HG02938 (cell line): ENCODE results near the gene HID1.
"Not testable (repeated sequence)": the region's sequence is repeated elsewhere in the genome, so short reads cannot be mapped to it uniquely, and the experiment has no call there.

Experiments used
- ATAC-seq: cut with Tn5 transposase; IDR thresholded peaks from one replicate; pipeline ENCODE4 v1.9.1; 2021; ENCODE audit warnings: mild to moderate bottlenecking, moderate library complexity; ENCODE audit not compliant: unreplicated experiment

Gene HID1

GRCh38 chr17:74924250-74924948 is 48.2 kb downstream of the HID1 start, which contains the start of gene OTOP2:
TSS of gene OTOP2 (plus strand) at chr17:74924273. CDS start at chr17:74924633, 360 bp downstream.
- no peak for ATAC-seq

- no peak for ATAC-seq
Measured at GRCh38 chr17:74923538-74924249, 48.9 kb downstream of the HID1 start.

GRCh38 chr17:74922694-74923537 is 49.6 kb downstream of the HID1 start, which contains the start of gene USH1G:
TSS of gene USH1G (minus strand) at chr17:74923255. CDS start at chr17:74923073, 182 bp downstream.
- ATAC-seq, result no peak

- ATAC-seq, result no peak
Measured at GRCh38 chr17:74922172-74922571, 50.4 kb downstream of the HID1 start.

GRCh38 chr17:74921769-74922168 is 50.8 kb downstream of the HID1 start:
- ATAC-seq, result no peak

- no peak for ATAC-seq
Measured at GRCh38 chr17:74921026-74921681, 51.4 kb downstream of the HID1 start.

GRCh38 chr17:74920642-74921025 is 51.9 kb downstream of the HID1 start:
- no peak for ATAC-seq

GRCh38 chr17:74920306-74920620 is 52.3 kb downstream of the HID1 start:
- no peak for ATAC-seq

- no peak for ATAC-seq
Measured at GRCh38 chr17:74919440-74920305, 52.9 kb downstream of the HID1 start.

GRCh38 chr17:74918906-74919305 is 53.7 kb downstream of the HID1 start:
- no peak for ATAC-seq

- ATAC-seq, result no peak
Measured at GRCh38 chr17:74917430-74917829, 55.1 kb downstream of the HID1 start.

- ATAC-seq, result no peak
Measured at GRCh38 chr17:74916851-74917199, 55.7 kb downstream of the HID1 start.

- no peak for ATAC-seq
Measured at GRCh38 chr17:74916136-74916850, 56.3 kb downstream of the HID1 start.

- ATAC-seq, result not testable (repeated sequence)
Measured at GRCh38 chr17:74911423-74911822, 61.1 kb downstream of the HID1 start.

GRCh38 chr17:74909097-74909496 is 63.5 kb downstream of the HID1 start:
- ATAC-seq, result not testable (repeated sequence)

- no peak for ATAC-seq
Measured at GRCh38 chr17:74907012-74907411, 65.5 kb downstream of the HID1 start.

GRCh38 chr17:74906214-74906793 is 66.3 kb downstream of the HID1 start:
- not testable (repeated sequence) for ATAC-seq

GRCh38 chr17:74904687-74905409 is 67.7 kb downstream of the HID1 start:
- no peak for ATAC-seq
